Measurements from ENCODE around the gene ABO. TPM values are rescaled to one million over a fixed set of nuclear protein-coding genes. Genes with fewer than 3 reads are reported as not detected.
"Not testable (repeated sequence)": the region's sequence is repeated elsewhere in the genome, so short reads cannot be mapped to it uniquely, and the experiment has no call there.

Gene ABO
- total RNA-seq, 1 donor from 2014 or later, result 0.48 TPM

GRCh38 chr9:133205996-133206931 lies 68.7 kb downstream of the ABO start:
- no peak for DNase-seq (ENCODE audit: low spot score)

GRCh38 chr9:133205481-133205887 lies 69.5 kb downstream of the ABO start:
- not testable (repeated sequence) for DNase-seq (ENCODE audit: low spot score)

Other genes starting within 250 kb of the ABO start
- gene GTF3C5, start 244.2 kb downstream of the ABO start, total RNA-seq (ENCODE audit: insufficient read depth, low replicate concordance), result 15.4 TPM
- gene CEL, start 213.2 kb downstream of the ABO start, total RNA-seq (ENCODE audit: insufficient read depth, low replicate concordance), result not detected
- 21.9 TPM for gene RALGDS, start 154.0 kb downstream of the ABO start, total RNA-seq (ENCODE audit: insufficient read depth, low replicate concordance)
- gene GBGT1, start 111.3 kb downstream of the ABO start, total RNA-seq (ENCODE audit: insufficient read depth, low replicate concordance), result 18.3 TPM
- gene OBP2B, start 66.0 kb downstream of the ABO start, total RNA-seq (ENCODE audit: insufficient read depth, low replicate concordance), result not detected
- 4.8 TPM for gene SURF6, start 61.0 kb upstream of the ABO start, total RNA-seq (ENCODE audit: insufficient read depth, low replicate concordance)
- gene MED22, start 72.9 kb upstream of the ABO start, total RNA-seq (ENCODE audit: insufficient read depth, low replicate concordance), result 27.7 TPM
- 1,575 TPM for gene RPL7A, start 73.0 kb upstream of the ABO start, total RNA-seq (ENCODE audit: insufficient read depth, low replicate concordance)
- gene SURF1, start 81.3 kb upstream of the ABO start, total RNA-seq (ENCODE audit: insufficient read depth, low replicate concordance), result 2.2 TPM
- 3.4 TPM for gene SURF2, start 81.3 kb upstream of the ABO start, total RNA-seq (ENCODE audit: insufficient read depth, low replicate concordance)
- gene SURF4, start 100.9 kb upstream of the ABO start, total RNA-seq (ENCODE audit: insufficient read depth, low replicate concordance), result 255 TPM
- 7.5 TPM for gene STKLD1, start 101.2 kb upstream of the ABO start, total RNA-seq (ENCODE audit: insufficient read depth, low replicate concordance)
- 7.9 TPM for gene REXO4, start 142.8 kb upstream of the ABO start, total RNA-seq (ENCODE audit: insufficient read depth, low replicate concordance)
- gene ADAMTS13, start 147.2 kb upstream of the ABO start, total RNA-seq (ENCODE audit: insufficient read depth, low replicate concordance), result 2.2 TPM
- gene CACFD1, start 184.8 kb upstream of the ABO start, total RNA-seq (ENCODE audit: insufficient read depth, low replicate concordance), result 4.8 TPM
- 9.4 TPM for gene SLC2A6, start 203.9 kb upstream of the ABO start, total RNA-seq (ENCODE audit: insufficient read depth, low replicate concordance)
- not detected for gene MYMK, start 249.8 kb upstream of the ABO start, total RNA-seq (ENCODE audit: insufficient read depth, low replicate concordance)

Measured in umbilical cord (tissue), 2 donors.